ENCODE data around the gene SFXN2. TPM values are rescaled to one million over a fixed set of nuclear protein-coding genes. Genes with fewer than 3 reads are reported as not detected.

The SFXN2 gene
- total RNA-seq, 2 donors from 2014 or later: 8.3 to 16.5 TPM

Other genes starting within 250 kb of the SFXN2 start
- gene ACTR1A, start 211.9 kb upstream of the SFXN2 start, total RNA-seq: 10 to 100 TPM; 48.9 to 97.4 TPM
- gene SUFU, start 210.7 kb upstream of the SFXN2 start, total RNA-seq: 1 to 10 TPM; 9.1 to 9.9 TPM
- 10 to 100 TPM; 22.9 to 47.3 TPM for gene TRIM8, start 70.2 kb upstream of the SFXN2 start, total RNA-seq
- 1 to 10 TPM; 5.7 to 6.8 TPM for gene ARL3, start 239 bp upstream of the SFXN2 start, total RNA-seq
- 10 to 100 TPM; 15.7 to 16.7 TPM for gene WBP1L, start 29.3 kb downstream of the SFXN2 start, total RNA-seq
- not detected for gene CYP17A1, start 122.8 kb downstream of the SFXN2 start, total RNA-seq
- gene BORCS7, start 139.6 kb downstream of the SFXN2 start, total RNA-seq: 1 to 10 TPM; 8.8 to 9.7 TPM
- not detected for gene AS3MT, start 154.8 kb downstream of the SFXN2 start, total RNA-seq
- gene CNNM2, start 203.7 kb downstream of the SFXN2 start, total RNA-seq: 10 to 100 TPM in 1 of 2 donors, 1 to 10 TPM in 1; 5.5 to 12.0 TPM

All from activated naive CD4-positive, alpha-beta T cell treated with anti-CD3 and anti-CD28 coated beads, Interleukin-2, amount 50 U/mL, for 72 hours (primary cell).